ENCODE data around the gene RUNX2. TPM values are rescaled to one million over a fixed set of nuclear protein-coding genes. Genes with fewer than 3 reads are reported as not detected.

Gene RUNX2
- total RNA-seq, 1 experiment from 2014 or later: 9.3 TPM

- H3K9me3 Mint-ChIP-seq (ENCODE audit: unreplicated experiment): no peaks in the 10 kb centered on the region
- intact Hi-C loops (cut with micrococcal nuclease): no loop called here
- no peak overlapping the region for H3K4me3 Mint-ChIP-seq (ENCODE audit: unreplicated experiment)
- DNase-seq (ENCODE audit: unreplicated experiment): peak; percentile 52
- CTCF ChIA-PET: interaction anchor here (0.6 to 0.7 kb wide), 2 partner anchors 165 to 260 kb away, joined by 3 read pairs; no protein-coding TSS in a partner anchor
- POLR2A ChIA-PET: interaction anchor here (0.6 to 1.5 kb wide), 3 partner anchors 8 to 33 kb away, joined by 3 to 4 read pairs (median 3); no protein-coding TSS in a partner anchor
- no peaks in the 10 kb centered on the region for H3K27me3 Mint-ChIP-seq (ENCODE audit: insufficient read depth, unreplicated experiment)
- H3K36me3 Mint-ChIP-seq (ENCODE audit: insufficient read depth, unreplicated experiment): peaks cover 11% of the 10 kb centered on the region
- BruUV-seq (replicated peaks): no TSS peak
- H3K4me1 Mint-ChIP-seq (ENCODE audit: insufficient read depth, unreplicated experiment): peaks cover 24% of the 10 kb centered on the region
- peak overlapping the region; percentile 63 for H3K27ac Mint-ChIP-seq (ENCODE audit: low read depth, unreplicated experiment)
- TF ChIP-seq, protein P1, sequence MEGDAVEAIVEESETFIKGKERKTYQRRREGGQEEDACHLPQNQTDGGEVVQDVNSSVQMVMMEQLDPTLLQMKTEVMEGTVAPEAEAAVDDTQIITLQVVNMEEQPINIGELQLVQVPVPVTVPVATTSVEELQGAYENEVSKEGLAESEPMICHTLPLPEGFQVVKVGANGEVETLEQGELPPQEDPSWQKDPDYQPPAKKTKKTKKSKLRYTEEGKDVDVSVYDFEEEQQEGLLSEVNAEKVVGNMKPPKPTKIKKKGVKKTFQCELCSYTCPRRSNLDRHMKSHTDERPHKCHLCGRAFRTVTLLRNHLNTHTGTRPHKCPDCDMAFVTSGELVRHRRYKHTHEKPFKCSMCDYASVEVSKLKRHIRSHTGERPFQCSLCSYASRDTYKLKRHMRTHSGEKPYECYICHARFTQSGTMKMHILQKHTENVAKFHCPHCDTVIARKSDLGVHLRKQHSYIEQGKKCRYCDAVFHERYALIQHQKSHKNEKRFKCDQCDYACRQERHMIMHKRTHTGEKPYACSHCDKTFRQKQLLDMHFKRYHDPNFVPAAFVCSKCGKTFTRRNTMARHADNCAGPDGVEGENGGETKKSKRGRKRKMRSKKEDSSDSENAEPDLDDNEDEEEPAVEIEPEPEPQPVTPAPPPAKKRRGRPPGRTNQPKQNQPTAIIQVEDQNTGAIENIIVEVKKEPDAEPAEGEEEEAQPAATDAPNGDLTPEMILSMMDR (IDR thresholded peaks at IDR 0.05; ENCODE audit: unreplicated experiment): no peak
These were observed 126.1 kb downstream of the RUNX2 start for GRCh38 chr6:45454008-45454911.

GRCh38 chr6:45455408-45455807, 127.3 kb downstream of the RUNX2 start:
- BruUV-seq (replicated peaks): no TSS peak
- intact Hi-C loops (cut with micrococcal nuclease): no loop called here
- TF ChIP-seq, protein P1 (IDR thresholded peaks at IDR 0.05; ENCODE audit: unreplicated experiment): no peak
- CTCF ChIA-PET: no interaction called here
- no peaks in the 10 kb centered on the region for H3K9me3 Mint-ChIP-seq (ENCODE audit: unreplicated experiment)
- H3K4me1 Mint-ChIP-seq (ENCODE audit: insufficient read depth, unreplicated experiment): peaks cover 22% of the 10 kb centered on the region
- no peak overlapping the region for H3K4me3 Mint-ChIP-seq (ENCODE audit: unreplicated experiment)
- no peak for DNase-seq (ENCODE audit: unreplicated experiment)
- POLR2A ChIA-PET: interaction anchor here (1.0 to 1.5 kb wide), 2 partner anchors 9 to 34 kb away, joined by 3 to 4 read pairs; no protein-coding TSS in a partner anchor
- peaks cover 11% of the 10 kb centered on the region for H3K36me3 Mint-ChIP-seq (ENCODE audit: insufficient read depth, unreplicated experiment)
- H3K27me3 Mint-ChIP-seq (ENCODE audit: insufficient read depth, unreplicated experiment): no peaks in the 10 kb centered on the region
- no peak overlapping the region for H3K27ac Mint-ChIP-seq (ENCODE audit: low read depth, unreplicated experiment)

- no peak overlapping the region for H3K27ac Mint-ChIP-seq (ENCODE audit: low read depth, unreplicated experiment)
- no peaks in the 10 kb centered on the region for H3K27me3 Mint-ChIP-seq (ENCODE audit: insufficient read depth, unreplicated experiment)
- H3K36me3 Mint-ChIP-seq (ENCODE audit: insufficient read depth, unreplicated experiment): peaks cover 5% of the 10 kb centered on the region
- ChIA-PET CTCF (interaction anchor here (0.7 kb wide), 2 partner anchors 14 to 225 kb away, joined by 3 to 5 read pairs; no protein-coding TSS in a partner anchor), POLR2A (interaction anchor here (0.6 to 1.5 kb wide), 2 partner anchors 19 to 32 kb away, joined by 3 read pairs; no protein-coding TSS in a partner anchor)
- intact Hi-C loops (cut with micrococcal nuclease): no loop called here
- no peak for DNase-seq (ENCODE audit: unreplicated experiment)
- peaks cover 6% of the 10 kb centered on the region for H3K4me1 Mint-ChIP-seq (ENCODE audit: insufficient read depth, unreplicated experiment)
- H3K4me3 Mint-ChIP-seq (ENCODE audit: unreplicated experiment): no peak overlapping the region
- TF ChIP-seq, protein P1 (IDR thresholded peaks at IDR 0.05; ENCODE audit: unreplicated experiment): no peak
- no peaks in the 10 kb centered on the region for H3K9me3 Mint-ChIP-seq (ENCODE audit: unreplicated experiment)
- BruUV-seq (replicated peaks): no TSS peak
These were observed 129.0 kb downstream of the RUNX2 start for GRCh38 chr6:45457141-45457540.

- Mint-ChIP-seq H3K4me3 (ENCODE audit: unreplicated experiment) (no peak overlapping the region), H3K36me3 (ENCODE audit: insufficient read depth, unreplicated experiment) (peaks cover 5% of the 10 kb centered on the region), H3K9me3 (ENCODE audit: unreplicated experiment) (no peaks in the 10 kb centered on the region), H3K27me3 (ENCODE audit: insufficient read depth, unreplicated experiment) (no peaks in the 10 kb centered on the region), H3K4me1 (ENCODE audit: insufficient read depth, unreplicated experiment) (peaks cover 6% of the 10 kb centered on the region), H3K27ac (ENCODE audit: low read depth, unreplicated experiment) (no peak overlapping the region)
- POLR2A ChIA-PET: interaction anchor here (0.6 to 1.0 kb wide), 4 partner anchors 11 to 84 kb away, joined by 3 to 4 read pairs (median 3); no protein-coding TSS in a partner anchor
- no peak for DNase-seq (ENCODE audit: unreplicated experiment)
- TF ChIP-seq, protein P1 (IDR thresholded peaks at IDR 0.05; ENCODE audit: unreplicated experiment): no peak
- no TSS peak for BruUV-seq (replicated peaks)
- CTCF ChIA-PET: interaction anchor here (0.8 kb wide), 1 partner anchor 37 kb away, joined by 4 read pairs; no protein-coding TSS in a partner anchor
- intact Hi-C loops (cut with micrococcal nuclease): no loop called here
These were observed 130.5 kb downstream of the RUNX2 start for GRCh38 chr6:45458672-45459071.
